HG03469 (cell line): ENCODE data around the gene XRCC6.
"Not testable (repeated sequence)": the region's sequence is repeated elsewhere in the genome, so short reads cannot be mapped to it uniquely, and the experiment has no call there.

Experiments
- ATAC-seq: cut with Tn5 transposase; IDR thresholded peaks from one replicate; pipeline ENCODE4 v1.9.1; 2021; ENCODE audit warnings: mild to moderate bottlenecking, moderate library complexity, moderate number of reproducible peaks; ENCODE audit not compliant: unreplicated experiment

The XRCC6 gene

DNA sequence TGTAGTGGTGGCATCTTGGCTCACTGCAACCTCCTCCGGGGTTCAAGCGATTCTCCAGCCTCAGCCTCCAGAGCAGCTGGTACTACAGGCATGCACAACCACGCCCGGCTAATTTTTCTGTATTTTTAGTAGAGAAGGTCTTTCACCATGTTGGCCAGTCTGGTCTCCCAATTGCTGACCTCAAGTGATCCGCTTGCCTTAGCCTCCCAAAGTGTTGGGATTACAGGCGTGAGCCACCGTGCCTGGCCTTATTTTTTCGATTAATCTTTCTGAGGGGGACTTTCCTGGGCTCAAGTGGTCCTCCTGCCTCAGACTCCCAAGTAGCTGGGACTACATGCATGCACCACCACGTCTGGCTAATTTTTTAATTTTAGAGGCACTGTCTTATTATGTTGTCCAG is 62.0 kb downstream of the XRCC6 start:
- ATAC-seq = no peak

DNA sequence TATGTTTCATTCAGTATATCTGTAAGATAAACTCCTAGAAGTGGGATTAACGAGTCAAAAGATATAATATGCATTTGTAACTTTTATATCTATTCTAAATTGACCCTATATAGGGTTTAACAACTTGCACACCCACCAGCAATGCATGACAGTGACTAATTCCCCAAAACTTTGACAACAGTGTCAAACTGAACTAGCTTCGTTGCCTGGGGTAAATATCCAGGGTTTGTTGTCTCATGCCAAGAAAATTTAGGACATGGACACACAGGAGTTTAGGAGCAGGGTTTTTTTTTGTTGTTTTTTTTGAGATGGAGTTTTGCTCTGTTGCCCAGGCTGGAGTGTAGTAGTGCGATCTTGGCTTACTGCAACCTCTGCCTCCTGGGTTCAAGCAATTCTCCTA is 62.5 kb downstream of the XRCC6 start:
- ATAC-seq = no peak

DNA sequence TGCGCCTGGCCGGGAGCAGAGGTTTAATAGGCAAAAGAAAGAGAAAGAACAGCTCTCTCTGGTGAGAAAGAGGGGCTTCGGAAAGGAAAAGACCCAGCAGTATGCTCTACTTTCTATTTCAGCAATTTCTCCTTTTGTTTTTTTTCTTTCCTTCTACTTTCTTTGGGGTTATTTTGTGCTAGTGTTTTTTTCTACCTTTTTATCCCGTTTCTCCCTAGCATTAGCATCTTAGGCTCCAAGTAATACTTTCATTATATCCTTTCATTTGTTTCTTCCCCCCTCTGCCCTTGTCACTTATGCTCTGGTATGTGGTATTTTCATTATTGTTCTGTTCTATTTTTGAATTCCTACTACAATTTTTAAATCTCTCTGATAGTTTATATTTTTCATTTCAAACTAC is 63.1 kb downstream of the XRCC6 start:
- ATAC-seq = no peak

DNA sequence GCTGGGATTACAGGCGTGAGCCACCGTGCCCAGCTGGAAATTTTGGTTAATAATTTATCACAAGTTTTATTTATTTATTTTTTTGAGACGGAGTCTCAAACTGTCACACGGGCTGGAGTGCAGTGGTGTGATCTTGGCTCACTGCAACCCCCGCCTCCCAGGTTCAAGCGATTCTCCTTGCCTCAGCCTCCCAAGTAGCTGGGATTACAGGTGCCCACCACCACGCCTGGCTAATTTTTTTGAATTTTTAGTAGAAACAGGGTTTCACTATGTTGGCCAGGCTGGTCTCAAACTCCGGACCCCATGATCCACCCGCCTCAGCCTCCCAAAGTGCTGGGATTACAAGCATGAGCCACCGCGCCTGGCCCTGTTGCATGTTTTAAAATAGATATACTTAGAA is 65.8 kb downstream of the XRCC6 start:
- ATAC-seq = not testable (repeated sequence)

DNA sequence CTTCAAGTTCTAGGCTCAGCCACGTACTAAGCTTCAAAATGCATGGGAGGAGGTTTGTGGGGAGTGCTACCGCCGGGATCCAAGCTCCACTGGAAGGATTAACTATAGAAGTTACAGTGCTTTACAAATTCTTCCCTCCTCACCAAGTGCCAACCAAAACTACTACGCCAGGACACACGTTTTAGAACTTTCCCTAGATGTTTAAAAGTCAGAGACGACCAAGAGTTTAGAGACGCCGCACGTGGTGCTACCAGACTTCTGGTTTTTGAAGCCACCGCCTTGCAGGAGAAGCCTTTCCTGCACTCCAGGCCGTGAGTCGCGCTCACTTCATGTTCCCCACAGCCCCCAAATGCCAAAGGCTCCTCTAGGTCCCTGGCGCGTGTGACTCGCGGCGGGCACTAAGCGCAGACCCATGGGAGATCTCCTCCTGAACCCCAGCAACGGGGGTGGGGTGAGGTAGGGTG is 66.8 kb downstream of the XRCC6 start:
- no peak for ATAC-seq

DNA sequence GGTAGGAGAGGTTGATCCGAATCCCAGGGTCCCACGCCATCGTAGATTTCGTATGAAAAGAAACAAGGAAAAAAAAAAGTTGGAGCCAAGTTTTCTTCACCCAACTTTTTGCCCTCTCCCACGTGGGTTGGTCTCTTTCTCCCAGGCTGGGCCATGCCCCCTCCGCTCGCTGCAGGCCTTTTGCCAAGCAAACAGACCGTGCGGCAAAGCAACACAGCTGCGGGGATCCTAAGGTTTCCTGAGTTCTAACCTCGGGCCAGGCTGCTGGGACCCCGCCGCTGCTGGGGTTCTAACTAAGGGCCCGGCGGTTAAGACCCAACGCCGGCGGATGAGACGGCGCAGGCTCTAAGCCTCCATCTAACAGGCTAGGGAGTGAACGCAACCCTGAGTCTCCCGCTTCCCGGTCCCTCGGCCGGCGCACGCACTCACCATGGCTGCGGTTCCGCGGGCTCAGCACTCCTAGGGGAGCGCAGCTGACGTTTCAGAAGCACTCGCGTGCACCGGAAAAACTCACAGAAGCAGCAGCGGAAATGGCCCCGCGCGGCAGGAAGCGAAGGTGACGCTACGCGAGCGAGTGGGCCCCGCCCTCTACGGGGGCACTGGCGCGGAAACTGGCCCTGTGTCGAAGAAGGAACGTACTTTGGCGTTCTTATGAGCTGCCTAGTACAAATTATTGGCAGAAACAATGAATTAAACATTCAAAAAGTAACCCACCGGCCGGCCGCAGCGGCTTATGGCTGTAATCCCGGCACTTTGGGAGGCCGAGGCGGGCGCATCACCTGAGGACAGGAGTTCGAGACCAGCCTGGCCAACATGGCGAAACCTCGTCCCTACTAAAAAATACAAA is 67.5 kb downstream of the XRCC6 start, which contains the start of gene SNU13:
SNU13 (minus strand) TSS at position 503 of the 847 bp plus-strand sequence; CDS start at position 432, 71 bp downstream.
- peak; percentile 76 for ATAC-seq

DNA sequence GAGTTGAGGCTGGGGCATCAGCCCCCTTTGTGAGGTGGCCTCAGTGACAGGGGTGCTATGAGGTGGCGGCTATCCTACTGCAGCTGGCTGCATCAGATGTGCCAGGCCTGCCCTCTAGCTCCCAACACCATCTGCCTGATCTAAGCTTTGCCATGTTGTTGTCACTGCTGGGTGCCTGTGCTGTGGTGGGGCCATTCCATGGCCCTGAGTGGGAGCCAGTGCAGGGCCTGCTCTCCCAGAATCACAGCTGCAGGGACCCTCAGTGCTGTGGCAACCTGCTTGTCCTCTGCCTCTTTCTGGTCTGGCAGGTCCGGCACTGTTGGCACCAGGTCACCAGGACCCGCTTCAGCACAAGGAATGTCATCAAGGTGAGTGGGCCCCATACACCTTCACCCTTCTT is 69.4 kb downstream of the XRCC6 start:
- no peak for ATAC-seq

DNA sequence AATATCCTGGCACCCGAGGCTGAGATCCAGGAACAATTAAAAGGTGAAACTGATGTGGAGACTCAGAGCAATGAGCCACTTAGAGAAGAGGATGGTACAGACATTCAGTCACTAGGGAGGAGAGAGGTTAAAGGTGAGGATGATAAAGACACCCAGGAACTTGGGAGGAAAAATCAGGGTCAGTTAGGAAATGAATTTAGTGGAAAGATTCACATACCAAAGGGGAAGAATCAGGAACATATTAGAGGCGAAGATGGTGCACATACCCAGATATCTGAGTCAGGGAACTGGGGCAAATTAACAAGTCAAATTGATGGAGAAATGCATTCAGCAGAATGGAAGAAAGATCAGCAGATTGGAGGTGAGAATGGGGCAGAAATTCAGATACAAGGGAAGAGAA is 74.1 kb downstream of the XRCC6 start:
- ATAC-seq = no peak

DNA sequence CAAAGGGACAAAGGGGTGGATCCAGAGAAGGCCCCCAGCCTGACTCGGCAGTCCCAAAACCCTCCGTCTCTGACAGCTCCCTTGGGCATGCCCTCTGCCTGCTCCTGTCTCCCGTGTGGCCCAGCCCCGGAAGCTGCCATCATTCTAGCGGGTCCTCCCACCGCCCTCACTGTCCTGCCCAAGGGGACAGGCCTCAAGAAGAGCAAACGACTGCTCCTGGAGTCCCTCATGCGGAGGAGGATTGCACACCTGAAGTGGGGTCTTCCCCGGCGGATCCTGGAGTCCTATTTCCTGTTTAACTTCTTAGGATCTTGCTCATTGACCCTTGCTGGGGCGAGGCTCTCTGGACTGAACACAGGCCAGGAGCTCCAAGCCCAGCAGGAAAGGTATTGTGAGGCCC is 75.6 kb downstream of the XRCC6 start:
- no peak for ATAC-seq

DNA sequence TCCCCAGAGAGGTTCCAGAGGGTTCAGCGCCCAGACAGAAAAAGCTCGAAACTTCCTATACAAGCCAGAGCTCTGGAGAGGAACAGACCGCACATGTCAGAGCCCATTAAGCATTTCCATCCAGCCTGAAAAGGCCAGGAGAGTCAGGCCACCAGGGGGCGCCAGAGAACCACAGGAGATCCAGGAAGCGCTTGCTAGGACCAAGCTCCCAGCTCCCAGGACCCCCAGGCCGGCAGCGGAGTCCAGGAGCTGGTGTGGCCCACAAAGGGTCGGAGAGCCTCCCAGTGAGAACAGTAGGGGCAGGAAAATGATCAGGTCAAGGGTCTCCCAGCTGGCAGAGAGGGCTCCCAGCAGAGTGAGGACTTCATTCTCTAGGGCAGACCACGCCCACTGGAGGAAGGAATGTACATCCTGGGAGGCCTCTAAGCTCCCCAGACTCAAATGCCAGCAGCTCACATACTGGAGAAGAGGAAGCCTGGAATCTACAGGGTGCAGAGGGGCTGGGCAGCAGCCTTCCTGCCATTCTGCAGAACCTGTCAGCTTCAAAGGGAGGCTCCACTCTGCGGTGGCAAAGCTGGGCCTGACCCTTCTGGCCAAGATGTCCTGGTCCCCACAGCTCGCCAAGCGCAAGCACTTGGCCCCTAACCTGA is 76.2 kb downstream of the XRCC6 start:
- ATAC-seq = no peak

DNA sequence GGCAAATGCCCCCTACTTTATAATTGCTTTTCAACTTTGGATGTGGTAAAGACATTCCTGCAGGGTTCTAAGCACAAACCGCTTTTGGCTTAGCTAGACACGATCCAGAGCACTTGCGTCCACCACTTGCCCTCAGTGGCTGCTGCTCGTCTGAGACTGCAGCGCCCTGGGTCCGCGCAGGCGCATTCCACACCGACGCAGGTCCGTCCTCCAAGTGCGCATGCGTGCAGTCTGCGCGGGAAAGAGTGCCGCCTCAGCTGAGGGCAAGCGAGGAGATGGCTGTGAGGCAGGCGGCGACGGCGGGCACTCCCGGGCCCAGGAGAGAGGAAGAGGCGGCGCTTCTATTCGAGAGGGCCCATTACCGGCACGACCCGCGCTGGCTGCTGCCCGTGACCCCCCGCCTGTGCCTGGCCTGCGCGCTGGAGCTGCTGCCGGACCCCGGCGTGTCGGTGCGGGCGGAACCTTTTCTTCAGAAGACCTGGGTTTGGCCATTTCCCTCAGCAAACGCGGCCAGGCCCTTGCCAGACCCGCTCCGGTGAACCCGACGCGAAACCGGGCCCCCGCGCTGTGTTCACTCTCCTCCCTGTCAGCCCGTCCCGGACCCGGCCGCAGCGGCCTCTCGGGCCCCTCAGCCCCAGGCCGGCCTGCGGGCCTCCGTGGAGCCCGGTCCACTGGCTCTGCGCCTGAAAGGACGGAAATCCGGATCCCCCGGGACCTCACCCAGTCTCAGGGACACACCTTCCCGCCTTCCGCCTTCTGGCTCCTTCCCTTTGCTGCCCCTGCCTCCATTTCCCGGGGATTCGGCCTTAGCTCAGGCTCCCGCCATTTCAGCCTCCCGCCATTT is 78.4 kb downstream of the XRCC6 start, which contains the start of gene MEI1:
MEI1 (plus strand) TSS at position 240 of the 844 bp plus-strand sequence; CDS start at position 276, 36 bp downstream.
- no peak for ATAC-seq

DNA sequence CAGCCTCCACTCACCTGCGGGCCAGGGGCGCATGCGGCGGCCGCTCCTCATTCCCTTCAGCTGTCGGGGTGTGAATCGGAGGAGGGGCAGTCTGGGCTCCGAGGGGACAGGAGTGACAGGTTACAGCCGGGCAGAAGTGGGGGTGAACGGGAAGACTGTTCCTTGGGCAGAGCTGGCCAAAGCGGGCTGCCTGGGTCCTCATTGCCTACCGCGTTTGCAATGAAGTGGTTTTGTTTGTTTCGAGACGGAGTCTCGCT is 78.9 kb downstream of the XRCC6 start:
- ATAC-seq = no peak

DNA sequence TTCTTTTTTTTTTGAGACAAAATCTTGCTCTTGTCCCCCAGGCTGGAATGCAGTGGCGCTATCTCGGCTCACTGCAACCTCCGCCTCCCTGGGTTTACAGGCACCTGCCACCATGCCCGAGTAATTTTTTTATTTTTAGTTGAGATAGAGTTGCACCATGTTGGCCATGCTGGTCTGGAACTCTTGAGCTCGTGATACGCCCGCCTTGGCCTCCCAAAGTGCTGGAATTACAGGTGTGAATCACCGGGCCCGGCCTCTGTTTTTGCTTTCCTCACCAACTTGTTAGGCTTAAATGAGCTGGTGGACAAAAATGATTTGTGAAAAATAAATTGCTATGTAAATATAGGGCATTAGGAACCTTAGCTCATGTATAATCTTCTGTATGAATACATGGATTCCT is 81.7 kb downstream of the XRCC6 start:
- no peak for ATAC-seq

DNA sequence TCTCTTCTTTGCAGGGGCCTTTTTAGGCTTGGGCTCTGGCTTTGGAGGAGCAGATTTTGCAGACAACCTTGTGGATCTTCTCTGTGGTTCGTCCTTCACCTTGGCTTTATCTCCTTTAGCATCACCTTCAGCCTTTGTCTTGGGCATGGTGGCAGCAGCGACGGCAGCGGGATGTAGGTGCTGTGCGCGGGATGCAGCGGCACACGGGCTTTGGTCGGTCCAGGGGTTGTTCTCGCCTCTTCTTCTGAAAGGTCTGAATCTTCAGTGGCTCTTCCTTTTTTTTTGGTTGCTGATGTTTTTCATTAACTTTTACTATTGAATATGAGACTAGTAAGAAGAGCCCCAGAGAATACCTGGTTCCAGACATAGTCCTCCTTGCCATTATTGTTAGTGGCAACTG is 88.2 kb downstream of the XRCC6 start:
- ATAC-seq = no peak

DNA sequence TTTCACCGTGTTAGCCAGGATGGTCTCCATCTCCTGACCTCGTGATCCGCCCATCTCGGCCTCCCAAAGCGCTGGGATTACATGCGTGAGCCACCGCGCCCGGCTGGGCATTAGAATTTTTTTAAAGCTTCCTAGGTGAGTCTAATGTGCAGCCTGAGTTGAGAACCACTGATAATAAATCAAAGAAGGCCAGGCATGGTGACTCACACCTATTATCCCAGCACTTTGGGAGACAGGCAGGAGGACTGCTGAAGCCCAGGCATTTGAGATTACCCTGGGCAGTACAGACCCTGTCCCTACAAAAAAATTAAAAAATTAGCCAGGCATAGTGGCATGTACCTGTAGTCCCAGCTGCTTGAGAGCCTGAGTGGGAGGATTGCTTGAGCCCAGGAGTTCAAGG is 91.9 kb downstream of the XRCC6 start:
- ATAC-seq = no peak
